ENCODE measurements around the gene DPYSL5.

DPYSL5 gene

DNA sequence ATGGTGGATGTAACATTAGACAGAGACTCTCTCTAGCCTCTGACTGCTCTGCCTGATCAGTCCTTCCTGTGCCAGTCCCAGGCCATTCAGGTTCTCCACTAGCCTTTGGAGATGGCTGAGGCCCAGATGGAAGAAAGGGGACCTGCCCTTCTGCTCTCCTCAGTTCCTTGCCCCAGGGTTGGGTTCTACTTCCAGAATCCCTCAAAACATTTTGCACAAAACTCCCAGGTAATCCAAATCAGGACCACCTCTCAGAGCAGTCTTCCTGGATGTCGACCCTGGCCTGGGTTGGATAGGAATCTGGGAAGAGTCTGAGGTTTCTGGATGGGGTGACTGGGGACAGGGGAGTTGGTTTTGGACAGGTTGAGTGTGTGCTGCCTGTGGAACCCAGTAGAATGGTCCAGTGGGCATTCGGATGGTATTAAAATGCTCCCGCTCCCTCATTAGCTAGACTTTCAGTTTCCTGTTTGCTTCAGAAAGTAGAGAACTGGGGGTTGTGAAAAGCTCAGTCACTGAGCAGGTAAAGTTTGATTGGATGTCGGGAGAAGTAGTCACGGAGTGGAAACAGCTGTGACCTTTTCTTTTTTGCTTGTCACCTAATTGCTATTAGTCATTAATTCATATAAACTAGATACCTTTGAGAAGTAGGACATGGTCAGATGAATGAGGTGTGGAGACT is 37.9 kb downstream of the DPYSL5 start:
- H3K4me3 ChIP-seq (ENCODE audit: low read depth in 1 of 2, low read length in 1 of 2): peak overlapping the region in 1 of 2 experiments; percentile 14
- no peaks in the 10 kb centered on the region for H3K9me3 ChIP-seq
- H3K27me3 ChIP-seq: no peaks in the 10 kb centered on the region
- peak overlapping the region; percentile 80 for H3K27ac ChIP-seq
- TF ChIP-seq, protein P1, sequence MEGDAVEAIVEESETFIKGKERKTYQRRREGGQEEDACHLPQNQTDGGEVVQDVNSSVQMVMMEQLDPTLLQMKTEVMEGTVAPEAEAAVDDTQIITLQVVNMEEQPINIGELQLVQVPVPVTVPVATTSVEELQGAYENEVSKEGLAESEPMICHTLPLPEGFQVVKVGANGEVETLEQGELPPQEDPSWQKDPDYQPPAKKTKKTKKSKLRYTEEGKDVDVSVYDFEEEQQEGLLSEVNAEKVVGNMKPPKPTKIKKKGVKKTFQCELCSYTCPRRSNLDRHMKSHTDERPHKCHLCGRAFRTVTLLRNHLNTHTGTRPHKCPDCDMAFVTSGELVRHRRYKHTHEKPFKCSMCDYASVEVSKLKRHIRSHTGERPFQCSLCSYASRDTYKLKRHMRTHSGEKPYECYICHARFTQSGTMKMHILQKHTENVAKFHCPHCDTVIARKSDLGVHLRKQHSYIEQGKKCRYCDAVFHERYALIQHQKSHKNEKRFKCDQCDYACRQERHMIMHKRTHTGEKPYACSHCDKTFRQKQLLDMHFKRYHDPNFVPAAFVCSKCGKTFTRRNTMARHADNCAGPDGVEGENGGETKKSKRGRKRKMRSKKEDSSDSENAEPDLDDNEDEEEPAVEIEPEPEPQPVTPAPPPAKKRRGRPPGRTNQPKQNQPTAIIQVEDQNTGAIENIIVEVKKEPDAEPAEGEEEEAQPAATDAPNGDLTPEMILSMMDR (IDR thresholded peaks at IDR 0.05): no peak
- peaks cover 30 to 33% of the 10 kb centered on the region in 2 experiments for H3K4me1 ChIP-seq (ENCODE audit: control insufficient read depth in 1 of 2, insufficient read depth in 1 of 2, low read depth in 1 of 2, low read length in 1 of 2)
- no peaks in the 10 kb centered on the region for H3K36me3 ChIP-seq

DNA sequence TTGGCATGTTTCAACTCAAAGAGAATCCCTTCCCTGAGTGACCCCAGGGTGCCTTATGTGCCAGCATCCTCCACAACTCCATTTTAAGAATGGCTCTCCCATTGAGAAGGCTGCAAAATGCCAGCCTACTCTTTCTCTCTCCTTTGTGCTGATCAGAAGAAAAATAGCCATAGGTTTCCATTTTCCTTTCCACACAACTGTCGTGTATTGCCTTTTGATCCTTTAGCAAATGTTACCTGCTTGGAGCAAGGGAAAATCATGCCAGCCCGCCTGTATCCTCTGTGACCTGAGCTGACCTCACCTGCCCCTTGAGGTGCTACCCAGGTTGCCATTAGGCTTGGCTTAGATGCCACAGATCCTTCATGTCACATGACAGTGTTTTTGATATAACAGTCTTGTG is 38.8 kb downstream of the DPYSL5 start:
- H3K36me3 ChIP-seq: no peaks in the 10 kb centered on the region
- TF ChIP-seq, protein P1 (IDR thresholded peaks at IDR 0.05): no peak
- no peaks in the 10 kb centered on the region for H3K27me3 ChIP-seq

DNA sequence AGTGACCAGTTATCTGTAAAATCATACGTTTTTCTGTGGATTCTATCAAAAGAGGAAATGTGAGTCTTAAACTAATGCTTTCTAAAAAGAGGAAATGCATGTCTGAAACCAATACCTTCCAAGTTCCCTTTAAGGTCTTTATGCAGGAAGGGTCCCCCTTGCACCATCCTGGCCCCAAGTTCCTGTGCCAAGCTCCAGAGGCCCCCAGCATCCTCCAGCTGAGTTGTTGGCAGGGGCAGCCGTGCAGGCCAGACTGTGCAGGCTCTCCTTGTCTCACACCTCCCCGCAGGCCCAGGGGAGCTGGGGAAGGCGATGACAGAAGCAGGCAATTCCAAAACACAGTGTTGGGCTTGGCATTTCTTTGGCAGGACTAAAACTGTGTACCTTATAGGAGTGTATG is 39.2 kb downstream of the DPYSL5 start:
- TF ChIP-seq, protein P1 (IDR thresholded peaks at IDR 0.05): no peak
- Histone ChIP-seq H3K27ac (peak overlapping the region; percentile 80), H3K4me3 (ENCODE audit: low read depth in 1 of 2, low read length in 1 of 2) (peak overlapping the region in 1 of 2 experiments; percentile 4), H3K4me1 (ENCODE audit: control insufficient read depth in 1 of 2, insufficient read depth in 1 of 2, low read depth in 1 of 2, low read length in 1 of 2) (peaks cover 30 to 33% of the 10 kb centered on the region in 2 experiments), H3K9me3 (no peaks in the 10 kb centered on the region), H3K27me3 (no peaks in the 10 kb centered on the region), H3K36me3 (no peaks in the 10 kb centered on the region)

More for the DNA sequence above, 38.8 kb downstream of the DPYSL5 start:
- Histone ChIP-seq H3K4me1 (ENCODE audit: control insufficient read depth in 1 of 2, insufficient read depth in 1 of 2, low read depth in 1 of 2, low read length in 1 of 2) (peaks cover 30 to 33% of the 10 kb centered on the region in 2 experiments), H3K27ac (peak overlapping the region; percentile 80), H3K4me3 (ENCODE audit: low read depth in 1 of 2, low read length in 1 of 2) (peak overlapping the region in 1 of 2 experiments; percentile 4), H3K9me3 (no peaks in the 10 kb centered on the region)

GRCh38 chr2:26889796-26890195 is 41.9 kb downstream of the DPYSL5 start:
- H3K4me3 ChIP-seq (ENCODE audit: low read depth in 1 of 2, low read length in 1 of 2): no peak overlapping the region
- no peaks in the 10 kb centered on the region for H3K27me3 ChIP-seq
- H3K36me3 ChIP-seq: no peaks in the 10 kb centered on the region
- no peak overlapping the region for H3K27ac ChIP-seq
- H3K9me3 ChIP-seq: no peaks in the 10 kb centered on the region
- peaks cover 30 to 33% of the 10 kb centered on the region in 2 experiments for H3K4me1 ChIP-seq (ENCODE audit: control insufficient read depth in 1 of 2, insufficient read depth in 1 of 2, low read depth in 1 of 2, low read length in 1 of 2)
- TF ChIP-seq, protein P1 (IDR thresholded peaks at IDR 0.05): no peak

DNA sequence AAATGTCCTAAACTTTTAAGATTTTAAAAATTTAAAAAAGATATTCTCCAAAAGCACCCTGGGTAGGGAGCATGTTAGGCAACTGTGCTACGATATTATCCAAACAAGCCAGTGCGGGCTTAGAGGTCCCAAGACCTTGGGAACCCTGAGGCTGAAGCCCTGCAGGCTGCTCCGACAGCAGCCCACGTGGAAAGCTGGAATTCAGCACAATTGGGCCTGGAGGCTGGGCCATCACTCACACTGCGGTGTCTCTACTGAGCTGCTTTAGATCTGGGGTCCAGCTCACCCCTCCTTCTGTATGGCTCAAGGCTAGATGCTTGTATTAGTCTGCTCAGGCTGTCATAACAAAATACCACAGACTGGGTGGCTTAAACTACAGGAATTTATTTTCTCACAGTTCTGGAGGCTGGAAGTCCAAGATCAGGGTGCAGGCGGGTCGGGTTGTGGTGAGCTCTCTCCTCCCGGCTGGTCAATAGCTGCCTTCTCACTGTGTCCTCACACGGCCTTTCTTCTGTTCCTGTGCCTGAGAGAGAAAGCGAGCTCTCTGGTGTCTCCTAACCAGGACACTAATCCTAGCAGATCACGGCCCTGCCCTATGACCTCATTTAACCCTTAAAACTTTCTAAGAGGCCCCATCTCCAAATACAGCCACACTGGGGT is 42.5 kb downstream of the DPYSL5 start:
- H3K27me3 ChIP-seq: no peaks in the 10 kb centered on the region
- peaks cover 26 to 30% of the 10 kb centered on the region in 2 experiments for H3K4me1 ChIP-seq (ENCODE audit: control insufficient read depth in 1 of 2, insufficient read depth in 1 of 2, low read depth in 1 of 2, low read length in 1 of 2)
- no peak overlapping the region for H3K4me3 ChIP-seq (ENCODE audit: low read depth in 1 of 2, low read length in 1 of 2)
- no peaks in the 10 kb centered on the region for H3K9me3 ChIP-seq
- H3K36me3 ChIP-seq: no peaks in the 10 kb centered on the region
- H3K27ac ChIP-seq: no peak overlapping the region
- TF ChIP-seq, protein P1 (IDR thresholded peaks at IDR 0.05): no peak

Measured in neutrophil (primary cell).